Esophagus muscularis mucosa (tissue), 4 donors: Measurements from ENCODE around the gene OAS2. TPM values are rescaled to one million over a fixed set of nuclear protein-coding genes. Genes with fewer than 3 reads are reported as not detected.

ENCODE experiments used
- DNase-seq: peaks from one replicate; pipeline ENCODE4 v3.0.0-alpha.2; 2017; ENCODE audit errors: extremely low spot score
- H3K27ac ChIP-seq, 4 donors: fragments of 200-600 bp; sonication (generic); replicated peaks in 1 of 4; 1 replicate in 3 of 4; 2 replicates in 1 of 4; pipeline ENCODE4 v1.5.1; 2016 to 2019; ENCODE audit warnings: mild to moderate bottlenecking in 1 of 4
- H3K27me3 ChIP-seq, 4 donors: fragments of 200-600 bp; sonication (generic); one replicate each; pipeline versions ENCODE4 v1.5.1 to v1.6.0; 2016 to 2019
- H3K36me3 ChIP-seq, 4 donors: fragments of 200-600 bp; sonication (generic); one replicate each; pipeline ENCODE4 v1.5.1; 2016 to 2019
- H3K4me1 ChIP-seq, 4 donors: fragments of 200-600 bp; sonication (generic); one replicate each; pipeline ENCODE4 v1.5.1; 2016 to 2019
- H3K4me3 ChIP-seq, 4 donors: fragments of 200-600 bp; sonication (generic); 1 replicate in 2 of 4; 2 replicates in 2 of 4; pipeline ENCODE4 v1.5.1; 2016 to 2019; ENCODE audit warnings: mild to moderate bottlenecking in 4 of 4, moderate library complexity in 1 of 4
- H3K9me3 ChIP-seq, 4 donors: fragments of 200-600 bp; sonication (generic); 1 replicate in 3 of 4; 2 replicates in 1 of 4; pipeline ENCODE4 v1.5.1; 2016 to 2019
- EP300 ChIP-seq: sonication (generic); formaldehyde crosslinking; IDR thresholded peaks from one replicate; pipeline ENCODE4 v1.6.1; 2017; ENCODE audit warnings: antibody characterized with exemption
- POLR2A ChIP-seq: fragments of 450-650 bp; IDR thresholded peaks from one replicate; pipeline ENCODE4 v1.6.1; 2017; ENCODE audit warnings: antibody characterized with exemption, moderate library complexity, mild to moderate bottlenecking, low read depth
- POLR2AphosphoS5 ChIP-seq, 2 donors: sonication (generic); formaldehyde crosslinking; IDR thresholded peaks; one replicate each; pipeline ENCODE4 v1.6.1; 2017; ENCODE audit warnings: antibody characterized with exemption in 2 of 2
- WGBS: methylation state at CpG from one replicate; pipeline ENCODE4 v1.1.5; 2018; 5-methylcytosine and 5-hydroxymethylcytosine counted together
- intact Hi-C: fragments of 100-400 bp; cut with DNase I; formaldehyde crosslinking; loops from one replicate; pipeline ENCODE4 v1.15.1; 2023
- total RNA-seq, 4 donors: library from RNA; depleted of rRNA; stranded (reverse); fragments of >200 nt; gene quantifications; one replicate each; pipeline versions ENCODE4 v1.1.0 to v1.2.1, GENCODE V29; 2016
- TF ChIP-seq, protein P1 (sequence below), 3 experiments: fragments of 200-600 bp in 2 of 3; fragments of 450-650 bp in 1 of 3; sonication (generic) in 2 of 3; IDR thresholded peaks; one replicate each; pipeline ENCODE4 v1.5.1; 2017 to 2019; ENCODE audit warnings: antibody characterized with exemption in 3 of 3, mild to moderate bottlenecking in 2 of 3, moderate library complexity in 1 of 3

Gene OAS2
- total RNA-seq, 4 donors from 2014 or later = 4.8 to 9.1 (median 7.4) TPM

DNA sequence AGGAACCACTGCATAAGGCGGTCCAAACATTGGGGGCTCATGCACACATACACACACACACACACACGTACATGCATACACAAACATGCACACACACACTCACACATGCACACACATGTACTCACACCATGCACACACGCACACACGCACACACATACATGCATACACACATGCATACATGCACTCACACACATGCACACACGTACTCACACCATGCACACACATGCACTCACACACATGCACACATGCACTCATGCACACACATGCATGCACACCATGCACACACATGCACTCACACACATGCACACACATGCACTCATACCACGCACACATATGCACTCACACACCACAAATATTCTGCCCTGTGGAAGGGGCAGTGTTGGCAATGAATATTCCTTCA is 22.1 kb downstream of the OAS2 start:
- no peak for TF ChIP-seq EP300
- no peak for TF ChIP-seq POLR2A
- TF ChIP-seq, protein P1, sequence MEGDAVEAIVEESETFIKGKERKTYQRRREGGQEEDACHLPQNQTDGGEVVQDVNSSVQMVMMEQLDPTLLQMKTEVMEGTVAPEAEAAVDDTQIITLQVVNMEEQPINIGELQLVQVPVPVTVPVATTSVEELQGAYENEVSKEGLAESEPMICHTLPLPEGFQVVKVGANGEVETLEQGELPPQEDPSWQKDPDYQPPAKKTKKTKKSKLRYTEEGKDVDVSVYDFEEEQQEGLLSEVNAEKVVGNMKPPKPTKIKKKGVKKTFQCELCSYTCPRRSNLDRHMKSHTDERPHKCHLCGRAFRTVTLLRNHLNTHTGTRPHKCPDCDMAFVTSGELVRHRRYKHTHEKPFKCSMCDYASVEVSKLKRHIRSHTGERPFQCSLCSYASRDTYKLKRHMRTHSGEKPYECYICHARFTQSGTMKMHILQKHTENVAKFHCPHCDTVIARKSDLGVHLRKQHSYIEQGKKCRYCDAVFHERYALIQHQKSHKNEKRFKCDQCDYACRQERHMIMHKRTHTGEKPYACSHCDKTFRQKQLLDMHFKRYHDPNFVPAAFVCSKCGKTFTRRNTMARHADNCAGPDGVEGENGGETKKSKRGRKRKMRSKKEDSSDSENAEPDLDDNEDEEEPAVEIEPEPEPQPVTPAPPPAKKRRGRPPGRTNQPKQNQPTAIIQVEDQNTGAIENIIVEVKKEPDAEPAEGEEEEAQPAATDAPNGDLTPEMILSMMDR (IDR thresholded peaks at IDR 0.05) = no peak
- no peak for TF ChIP-seq POLR2AphosphoS5 (IDR thresholded peaks at IDR 0.05)
- DNase-seq = no peak
- peaks cover 0 to 83% (median 42%) of the 10 kb centered on the region in 4 donors for H3K36me3 ChIP-seq

DNA sequence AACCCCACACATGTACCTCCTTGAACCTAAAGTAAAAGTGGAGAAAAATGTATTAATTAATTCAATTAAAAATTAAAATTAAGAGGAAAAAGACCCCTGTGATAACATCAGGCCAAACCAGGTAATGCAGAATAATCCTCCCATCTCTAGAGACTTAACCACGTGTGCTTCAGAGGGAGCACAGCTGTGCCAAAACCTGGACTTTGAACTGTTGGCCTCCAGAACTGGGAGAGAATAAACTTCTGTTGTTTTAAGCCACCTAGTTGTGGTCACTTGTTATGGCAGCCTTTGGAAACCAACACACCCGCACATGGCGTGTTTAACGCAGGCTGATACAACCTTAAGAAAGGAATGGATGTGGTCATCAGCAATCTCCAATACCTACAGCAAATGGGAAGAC is 23.8 kb downstream of the OAS2 start:
- Histone ChIP-seq H3K4me1 (no peaks in the 10 kb centered on the region), H3K4me3 (no peak overlapping the region), H3K9me3 (peaks cover 0 to 13% (median 2%) of the 10 kb centered on the region in 4 donors), H3K36me3 (peaks cover under 1 to 83% (median 45%) of the 10 kb centered on the region in 4 donors), H3K27me3 (peaks cover 0 to 7% (median 0%) of the 10 kb centered on the region in 4 donors), H3K27ac (no peak overlapping the region)
- no peak for DNase-seq
- TF ChIP-seq POLR2AphosphoS5 (IDR thresholded peaks at IDR 0.05) = no peak
- no peak for TF ChIP-seq EP300
- TF ChIP-seq, protein P1 (IDR thresholded peaks at IDR 0.05) = no peak
- no peak for TF ChIP-seq POLR2A
- 75% methylated on average over 4 of the region's 4 CpGs for WGBS
- intact Hi-C loops = no loop called here

More for the DNA sequence above, 22.1 kb downstream of the OAS2 start:
- Histone ChIP-seq H3K4me3 (no peak overlapping the region), H3K4me1 (no peaks in the 10 kb centered on the region), H3K27ac (no peak overlapping the region), H3K9me3 (peaks cover 0 to 13% (median 2%) of the 10 kb centered on the region in 4 donors), H3K27me3 (peaks cover 0 to 7% (median 0%) of the 10 kb centered on the region in 4 donors)
- intact Hi-C loops = no loop called here
- WGBS = 96% methylated on average over 6 of the region's 6 CpGs

DNA sequence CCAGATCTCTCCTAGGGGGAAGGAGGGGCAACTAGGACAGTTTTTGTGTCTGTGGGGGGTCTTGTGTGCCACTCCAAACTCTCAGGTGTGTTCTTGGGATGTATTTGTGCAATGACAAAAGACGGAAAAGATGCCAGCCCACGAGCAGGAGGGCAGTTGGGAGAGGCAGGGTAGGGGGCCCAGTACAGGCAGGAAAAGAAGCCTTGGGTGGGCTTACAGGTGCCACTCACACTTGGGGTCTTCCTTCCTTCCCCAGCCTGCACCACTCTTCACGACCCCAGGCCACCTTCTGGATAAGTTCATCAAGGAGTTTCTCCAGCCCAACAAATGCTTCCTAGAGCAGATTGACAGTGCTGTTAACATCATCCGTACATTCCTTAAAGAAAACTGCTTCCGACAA is 24.4 kb downstream of the OAS2 start:
- Histone ChIP-seq H3K27me3 (peaks cover 0 to 3% (median 0%) of the 10 kb centered on the region in 4 donors), H3K4me1 (no peaks in the 10 kb centered on the region), H3K27ac (no peak overlapping the region), H3K36me3 (peaks cover 6 to 83% (median 46%) of the 10 kb centered on the region in 4 donors), H3K4me3 (no peak overlapping the region), H3K9me3 (peaks cover 0 to 10% (median 2%) of the 10 kb centered on the region in 4 donors)
- DNase-seq = no peak
- TF ChIP-seq POLR2A (no peak), EP300 (no peak), POLR2AphosphoS5 (IDR thresholded peaks at IDR 0.05) (no peak)
- TF ChIP-seq, protein P1 (IDR thresholded peaks at IDR 0.05) = no peak
- WGBS = 93% methylated on average over 5 of the region's 5 CpGs
- intact Hi-C loops = no loop called here

DNA sequence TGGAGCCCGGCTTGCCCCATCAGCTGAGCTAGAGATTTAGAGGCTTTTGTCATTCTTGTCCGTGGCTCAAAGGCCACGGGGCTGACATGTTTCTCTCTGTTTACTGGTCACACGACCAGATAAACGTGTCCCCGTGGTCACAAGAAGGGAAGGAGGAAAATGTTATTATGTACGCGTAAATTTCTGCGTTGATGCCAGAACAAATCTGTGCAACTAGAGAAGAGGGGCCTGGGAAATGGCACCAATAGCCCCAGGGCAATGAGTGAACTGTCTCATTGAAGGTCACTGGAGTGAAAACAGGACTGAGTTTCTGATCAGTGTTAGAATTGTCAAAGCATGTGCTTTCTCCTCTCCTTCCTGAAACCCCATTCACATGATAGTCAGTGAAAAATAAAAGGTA is 25.3 kb downstream of the OAS2 start:
- no peaks in the 10 kb centered on the region for H3K27me3 ChIP-seq
- DNase-seq = no peak
- WGBS = 87% methylated on average over 9 of the region's 9 CpGs
- H3K4me3 ChIP-seq = no peak overlapping the region
- intact Hi-C loops = no loop called here
- peaks cover 0 to under 1% (median 0%) of the 10 kb centered on the region in 4 donors for H3K9me3 ChIP-seq
- H3K36me3 ChIP-seq = peaks cover 7 to 83% (median 47%) of the 10 kb centered on the region in 4 donors
- no peak overlapping the region for H3K27ac ChIP-seq
- TF ChIP-seq POLR2A (no peak), EP300 (no peak), POLR2AphosphoS5 (IDR thresholded peaks at IDR 0.05) (no peak)
- TF ChIP-seq, protein P1 (IDR thresholded peaks at IDR 0.05) = no peak
- H3K4me1 ChIP-seq = no peaks in the 10 kb centered on the region

DNA sequence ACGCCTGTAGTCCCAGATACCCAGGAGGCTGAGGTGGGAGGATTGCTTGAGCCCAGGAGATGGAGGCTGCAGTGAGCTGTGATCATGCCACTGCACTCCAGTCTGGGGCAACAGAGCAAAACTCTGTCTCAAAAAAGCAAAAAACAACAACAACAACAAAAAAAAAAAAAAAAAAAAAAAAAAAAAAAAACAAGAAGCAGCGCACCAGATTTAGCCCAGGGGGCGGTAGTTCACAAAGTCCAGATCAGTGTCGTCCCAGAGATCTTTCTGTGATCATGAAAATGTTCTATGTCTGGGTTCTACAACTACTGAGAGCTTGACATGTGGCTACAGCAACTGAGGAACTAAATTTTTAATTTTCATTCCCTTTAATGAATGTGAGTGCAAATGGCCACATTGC is 27.4 kb downstream of the OAS2 start:
- no peaks in the 10 kb centered on the region for H3K27me3 ChIP-seq
- H3K27ac ChIP-seq = no peak overlapping the region
- peaks cover 0 to 6% (median under 1%) of the 10 kb centered on the region in 4 donors for H3K9me3 ChIP-seq
- WGBS = 86% methylated on average over 4 of the region's 4 CpGs
- intact Hi-C loops = no loop called here
- no peaks in the 10 kb centered on the region for H3K4me1 ChIP-seq
- no peak overlapping the region for H3K4me3 ChIP-seq
- DNase-seq = no peak
- TF ChIP-seq EP300 = no peak
- no peak for TF ChIP-seq POLR2AphosphoS5 (IDR thresholded peaks at IDR 0.05)
- TF ChIP-seq, protein P1 (IDR thresholded peaks at IDR 0.05) = no peak
- no peak for TF ChIP-seq POLR2A
- H3K36me3 ChIP-seq = peaks cover 7 to 86% (median 56%) of the 10 kb centered on the region in 4 donors
